NCI-H187 (cell line): ENCODE results near the gene HTR4.
"Not testable (repeated sequence)": the region's sequence is repeated elsewhere in the genome, so short reads cannot be mapped to it uniquely, and the experiment has no call there.

ENCODE experiments used
- DNase-seq, 2 experiments: peaks; one replicate each; lab custom pipeline; 2025; lab: John Stamatoyannopoulos, UW

HTR4 gene

DNA sequence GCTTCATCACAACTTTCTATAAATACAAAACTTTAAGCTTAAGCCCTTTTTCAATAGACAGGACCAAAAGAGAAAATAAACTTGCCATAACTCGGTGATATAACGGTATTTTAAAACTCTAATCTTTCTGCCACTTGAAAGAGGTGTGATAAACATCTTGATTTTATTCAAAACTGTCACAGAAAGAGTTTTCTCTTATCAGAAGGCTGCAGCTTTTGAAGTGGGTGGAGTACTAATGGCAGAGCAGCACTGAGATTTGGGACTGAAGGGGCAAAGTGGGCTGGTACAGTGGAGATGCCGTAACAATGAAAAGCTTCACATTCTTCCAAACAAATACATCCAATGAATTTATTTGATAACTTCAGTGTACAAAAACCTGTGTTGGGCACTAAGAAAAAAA lies 178.0 kb downstream of the HTR4 start:
- no peak for DNase-seq

DNA sequence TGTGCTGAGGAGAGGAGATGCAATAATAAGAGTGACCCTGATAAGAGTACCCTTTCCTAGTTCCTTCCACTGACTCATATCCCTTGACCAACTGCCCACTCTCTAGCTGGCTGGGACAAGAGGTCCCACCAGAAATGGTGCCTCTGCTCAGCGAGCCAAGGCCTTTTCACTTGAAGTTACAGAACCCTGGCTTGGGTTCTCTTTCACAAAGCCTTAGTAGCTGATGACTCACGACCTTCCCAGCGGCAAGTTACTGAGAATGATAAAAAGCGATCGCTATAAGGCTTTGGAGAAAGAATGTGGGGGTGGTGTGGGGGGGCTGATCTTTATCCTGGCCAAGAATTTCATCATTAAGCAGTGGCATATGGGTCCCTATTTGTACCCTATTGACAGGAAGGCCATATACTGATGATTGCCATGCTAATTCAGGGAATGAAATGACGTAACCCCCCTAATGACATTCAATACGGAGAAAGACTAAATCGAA lies 180.3 kb downstream of the HTR4 start:
- DNase-seq = no peak

DNA sequence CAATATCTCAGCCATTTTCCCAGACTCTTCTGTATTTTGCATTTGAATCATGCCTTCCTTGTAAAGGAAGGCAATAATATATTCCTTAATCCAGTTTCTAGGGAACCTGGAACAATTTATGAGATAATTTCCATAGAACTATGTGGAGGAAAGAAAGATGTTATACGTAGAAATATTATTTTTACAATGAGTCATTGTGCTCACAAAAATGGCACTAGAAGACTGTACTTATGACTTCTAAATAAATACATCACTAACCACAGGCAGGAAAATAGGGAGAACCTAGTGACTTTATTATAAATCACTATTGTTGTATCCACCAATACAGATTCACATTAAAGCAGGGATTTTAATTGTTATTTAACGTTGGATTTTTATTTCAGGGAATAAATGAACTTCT lies 182.9 kb downstream of the HTR4 start:
- DNase-seq = no peak

DNA sequence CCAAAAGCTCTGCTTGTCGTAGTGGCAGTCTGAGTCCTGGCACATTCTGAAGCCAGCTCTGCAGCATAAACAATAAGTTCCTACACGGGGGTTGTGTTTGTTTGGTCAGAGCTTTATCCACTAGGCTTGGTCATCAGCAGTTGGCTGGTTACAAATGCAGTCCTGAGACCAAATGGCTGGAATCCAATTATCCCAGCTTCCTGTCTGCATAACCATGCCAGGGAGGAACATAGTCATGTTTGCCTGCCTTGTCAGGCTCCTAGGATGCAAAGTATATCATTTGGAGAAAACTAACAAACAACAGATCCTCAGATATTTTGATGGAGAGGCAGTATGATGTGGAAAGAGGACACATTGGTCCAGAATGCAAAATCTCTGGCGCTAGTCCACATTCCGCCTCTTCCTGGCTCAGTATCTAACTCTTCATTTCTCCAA lies 184.8 kb downstream of the HTR4 start:
- DNase-seq = no peak

DNA sequence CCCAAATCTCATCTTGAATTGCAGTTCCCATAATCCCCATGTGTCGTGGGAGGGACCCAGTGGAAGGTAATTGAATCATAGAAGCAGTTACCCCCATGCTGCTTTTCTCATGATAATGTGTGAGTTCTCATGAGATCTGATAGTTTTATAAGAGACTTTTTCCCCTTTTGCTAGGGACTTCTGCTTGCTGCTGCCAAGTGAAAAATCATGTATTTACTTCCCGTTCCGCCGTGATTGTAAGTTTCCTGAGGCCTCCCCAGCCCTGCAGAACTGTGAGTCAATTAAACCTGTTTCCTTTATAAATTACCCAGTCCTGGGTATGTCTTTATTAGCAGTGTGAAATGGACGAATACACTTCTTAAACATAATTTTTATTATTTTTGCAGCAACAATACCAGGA lies 185.6 kb downstream of the HTR4 start:
- not testable (repeated sequence) for DNase-seq

DNA sequence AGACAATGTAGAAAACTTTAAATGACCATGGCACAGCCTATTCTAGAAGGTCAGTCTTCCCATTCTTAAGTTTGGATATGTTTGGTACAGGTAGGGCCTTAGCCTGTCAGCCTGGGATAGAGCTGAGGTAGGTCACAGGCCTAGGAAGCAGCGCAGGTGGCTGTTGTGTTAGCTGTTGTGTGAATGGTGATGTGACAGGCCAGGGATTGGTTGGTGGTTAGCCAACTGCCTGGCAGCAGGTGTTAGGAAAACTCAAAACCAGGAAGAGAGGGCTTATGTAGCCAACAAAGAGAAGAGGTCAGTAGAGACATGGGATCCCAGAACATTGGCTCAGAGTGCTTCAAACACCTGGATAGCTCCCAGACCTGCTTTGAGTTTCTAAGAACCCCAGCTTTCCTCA lies 186.4 kb downstream of the HTR4 start:
- no peak for DNase-seq

DNA sequence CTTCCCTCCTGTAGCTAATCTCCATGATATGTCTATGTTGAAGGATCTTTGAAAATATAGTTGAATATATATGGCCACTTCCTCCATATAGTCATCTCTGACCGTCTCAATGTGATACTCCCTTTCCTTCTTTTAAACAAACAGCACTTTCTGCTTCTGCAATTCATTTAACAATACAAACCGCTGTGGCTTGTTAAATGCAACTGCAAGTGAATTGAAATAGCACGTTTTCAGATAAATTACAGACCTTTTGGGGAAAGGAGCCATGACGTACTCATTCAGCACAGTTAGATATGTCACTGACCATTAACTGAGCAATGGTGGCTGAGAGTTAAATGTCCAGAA lies 188.1 kb downstream of the HTR4 start:
- DNase-seq = no peak

DNA sequence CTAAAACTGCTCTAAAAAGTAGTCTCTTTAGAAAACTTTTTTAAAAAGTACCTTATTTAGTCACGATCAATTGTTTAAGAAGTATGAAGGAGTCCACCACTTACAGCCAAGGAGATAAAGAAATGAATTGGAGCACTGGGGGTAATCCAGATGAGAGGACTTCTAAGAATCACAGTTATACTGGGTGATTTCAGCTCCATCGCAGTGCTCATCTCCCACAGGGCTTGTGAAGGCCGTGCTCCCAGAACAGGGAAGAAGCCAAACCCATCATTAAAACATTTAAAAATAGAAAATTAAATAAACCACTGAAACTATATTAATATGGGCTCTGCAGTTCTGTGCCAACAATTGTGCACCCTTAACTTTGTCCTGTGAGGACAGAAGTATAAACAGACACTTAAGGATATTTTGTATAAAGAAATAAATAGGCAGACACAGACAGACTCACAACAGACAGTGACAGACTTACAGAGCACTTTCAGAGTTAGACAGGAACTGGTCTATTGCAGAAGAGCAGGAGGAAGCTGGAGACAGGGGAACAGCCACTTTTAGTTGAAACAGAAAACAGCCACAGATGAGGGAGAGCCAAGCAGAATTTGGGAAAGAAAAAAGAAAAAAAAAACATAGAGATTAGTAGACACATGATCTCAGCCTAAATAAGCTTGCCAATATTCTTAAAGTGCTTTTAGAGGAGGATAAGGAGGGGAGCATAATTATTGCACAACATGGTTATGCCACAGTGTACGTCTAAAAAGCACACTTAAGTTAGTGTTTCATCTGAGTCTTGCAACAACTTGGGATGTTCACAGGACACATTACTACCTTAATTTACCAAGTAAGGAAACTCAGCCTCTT lies 188.7 kb downstream of the HTR4 start:
- DNase-seq = no peak

DNA sequence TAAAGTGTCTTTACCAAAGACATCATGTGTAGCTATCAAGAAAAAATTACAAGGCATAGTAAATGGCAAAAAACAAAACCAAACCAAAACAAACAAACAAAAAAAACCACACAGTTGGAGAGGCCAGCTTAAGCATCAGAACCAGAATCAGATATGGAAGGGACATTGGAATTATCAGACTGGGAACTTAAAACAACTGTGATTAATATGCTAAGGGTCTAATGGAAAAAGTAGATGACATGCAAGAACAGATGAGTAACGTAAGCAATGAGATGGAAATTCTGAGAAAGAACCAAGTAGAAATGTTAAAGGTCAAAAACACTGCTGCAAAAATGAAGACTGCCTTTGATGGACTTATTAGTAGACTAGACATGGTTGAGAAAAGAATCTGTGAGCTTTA lies 194.7 kb downstream of the HTR4 start:
- no peak for DNase-seq

DNA sequence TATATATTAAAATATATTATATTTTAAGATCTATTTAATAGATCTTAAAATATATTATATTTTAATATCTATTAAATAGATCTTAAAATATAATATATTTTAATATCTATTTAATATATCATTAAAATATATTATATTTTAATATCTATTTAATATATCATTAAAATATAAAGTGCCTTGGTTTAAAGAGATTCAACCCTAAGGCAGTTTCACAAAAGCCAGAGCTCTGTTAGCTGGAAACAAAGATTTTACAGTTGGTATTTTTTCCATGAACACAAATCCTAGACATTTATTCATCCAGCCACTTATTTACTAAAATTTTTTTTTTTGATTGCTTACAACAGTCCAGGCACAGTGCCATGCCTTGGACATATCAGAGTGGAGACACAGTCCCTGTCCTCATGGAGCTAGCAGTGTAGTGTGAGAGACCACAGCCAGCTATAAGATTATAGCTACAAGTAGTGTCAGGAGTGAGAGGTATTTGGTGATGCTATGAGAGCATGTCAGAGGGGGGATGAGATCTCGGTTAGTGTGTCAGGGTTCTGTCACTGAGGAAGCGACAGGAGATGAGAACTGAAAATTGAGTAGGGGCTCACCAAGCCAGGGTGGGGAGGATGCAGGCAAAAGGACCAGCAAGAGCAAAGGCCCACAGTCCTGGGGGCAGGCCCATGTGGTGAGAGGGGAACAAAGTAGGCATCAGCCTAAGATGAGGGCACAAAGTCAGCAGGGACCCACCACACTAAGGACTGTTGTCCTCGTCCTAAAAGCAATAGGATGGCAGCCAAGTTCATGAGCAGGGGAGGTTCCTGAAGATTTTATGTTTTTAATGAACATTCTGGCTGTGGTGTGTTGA lies 196.1 kb downstream of the HTR4 start:
- DNase-seq = no peak

DNA sequence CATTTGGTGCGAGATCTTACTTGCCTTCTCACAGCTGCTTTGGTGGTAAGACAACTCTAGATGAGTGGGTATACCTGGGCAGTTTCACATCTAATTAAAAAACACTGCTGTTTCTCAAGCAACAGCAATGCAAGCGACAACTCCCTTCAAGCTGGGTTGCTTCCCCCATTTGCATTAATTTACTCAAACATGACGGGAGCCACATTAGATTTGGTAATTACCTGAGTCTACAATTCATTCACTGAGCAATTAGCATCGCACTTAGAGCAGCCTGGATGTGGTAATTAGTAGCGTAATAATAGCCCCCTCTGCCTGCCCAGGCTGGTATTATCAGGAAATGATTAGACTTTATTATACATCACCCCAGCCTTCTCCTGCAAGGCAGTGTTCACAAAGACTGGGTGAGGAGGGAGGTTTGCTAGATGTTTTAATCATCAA lies 197.1 kb downstream of the HTR4 start:
- DNase-seq = no peak

DNA sequence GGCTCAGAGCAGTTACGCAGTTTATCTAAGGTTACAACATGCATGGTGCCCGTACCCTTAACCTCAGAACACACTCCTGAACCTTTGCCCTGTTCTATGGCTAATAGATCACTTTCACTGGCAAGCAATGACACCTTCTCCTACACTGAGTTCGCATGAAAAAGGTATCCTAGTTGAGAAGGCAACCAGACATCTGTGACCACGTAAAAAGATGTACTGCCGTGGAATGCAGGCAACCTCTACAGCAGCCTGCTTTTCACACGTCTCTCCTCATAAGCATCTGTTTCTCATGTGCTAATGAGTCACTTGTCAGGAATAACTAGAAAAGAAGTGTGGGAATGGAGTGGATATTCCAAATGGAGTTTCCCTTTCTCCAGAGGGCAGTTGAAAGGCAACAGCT lies 199.1 kb downstream of the HTR4 start:
- DNase-seq = no peak

DNA sequence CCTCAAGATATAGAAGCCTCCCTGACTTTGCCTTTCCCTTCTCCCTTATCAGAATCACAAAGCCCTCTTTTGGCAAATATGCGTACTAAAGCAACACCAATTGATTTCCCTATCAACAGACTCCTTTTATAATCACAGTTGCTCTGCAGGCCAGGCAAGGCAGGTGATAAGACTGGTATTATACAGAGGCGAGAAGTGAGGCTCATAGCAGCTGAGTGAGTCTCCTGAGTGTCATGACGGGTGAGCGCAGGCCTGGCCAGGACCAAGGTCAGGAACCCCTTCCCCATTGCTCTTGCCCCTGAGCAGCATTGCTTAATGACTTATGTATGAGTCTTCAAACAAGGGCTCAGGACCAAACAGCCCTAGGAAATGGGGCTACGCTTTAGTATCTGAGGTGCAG lies 199.8 kb downstream of the HTR4 start:
- DNase-seq = no peak

DNA sequence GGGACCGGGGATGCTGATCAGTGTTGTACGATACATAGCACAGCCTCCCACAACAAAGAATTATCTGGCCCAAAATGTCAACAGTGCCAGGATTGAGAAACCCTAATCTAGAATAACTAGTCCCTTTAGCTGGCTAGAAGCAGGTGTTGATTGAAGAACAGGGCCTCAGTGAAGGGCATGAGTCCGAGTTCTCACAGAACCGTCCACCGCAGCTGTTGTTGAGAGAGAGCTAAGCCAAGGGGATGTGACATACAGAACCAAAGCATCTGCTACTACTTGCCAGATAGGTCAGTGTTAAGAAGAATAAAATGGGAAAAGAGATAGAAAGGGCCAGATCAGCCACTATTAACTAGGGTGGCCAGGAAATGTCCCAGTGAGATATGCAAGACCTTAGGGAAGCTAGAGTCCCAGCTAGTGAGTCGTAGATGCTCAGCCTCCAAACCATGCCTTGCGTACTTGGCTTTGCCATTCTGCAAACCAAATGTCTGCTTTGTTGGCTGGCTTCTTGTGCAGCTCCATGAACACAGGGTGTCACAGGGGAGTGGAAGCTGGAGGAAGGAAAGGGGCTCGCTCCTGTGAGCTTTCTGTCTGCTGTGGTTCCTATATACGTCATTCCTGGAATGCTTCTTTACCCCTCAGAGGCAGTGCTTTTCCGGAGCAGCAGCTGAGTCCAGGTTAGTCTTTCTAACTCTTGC lies 201.7 kb downstream of the HTR4 start:
- DNase-seq = no peak

DNA sequence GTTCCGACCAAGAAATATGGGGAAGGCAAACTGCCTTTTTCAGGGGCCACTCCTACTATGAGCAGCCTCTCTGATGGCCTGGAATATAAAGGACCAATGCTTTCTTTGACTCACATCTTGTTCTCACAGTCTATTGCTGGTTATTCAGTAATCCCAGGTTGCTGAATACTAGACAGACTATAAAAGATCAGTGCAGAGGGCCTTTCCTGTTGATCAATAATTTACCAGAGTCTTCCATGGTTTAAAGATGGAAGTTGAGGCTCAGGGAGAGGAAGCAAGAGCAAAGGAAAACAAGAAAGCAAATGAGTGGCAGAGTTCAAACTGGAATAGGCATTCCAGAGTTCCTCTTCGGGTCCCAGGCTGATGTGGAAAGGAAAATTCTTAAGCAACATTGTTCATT lies 207.7 kb downstream of the HTR4 start:
- DNase-seq = no peak

DNA sequence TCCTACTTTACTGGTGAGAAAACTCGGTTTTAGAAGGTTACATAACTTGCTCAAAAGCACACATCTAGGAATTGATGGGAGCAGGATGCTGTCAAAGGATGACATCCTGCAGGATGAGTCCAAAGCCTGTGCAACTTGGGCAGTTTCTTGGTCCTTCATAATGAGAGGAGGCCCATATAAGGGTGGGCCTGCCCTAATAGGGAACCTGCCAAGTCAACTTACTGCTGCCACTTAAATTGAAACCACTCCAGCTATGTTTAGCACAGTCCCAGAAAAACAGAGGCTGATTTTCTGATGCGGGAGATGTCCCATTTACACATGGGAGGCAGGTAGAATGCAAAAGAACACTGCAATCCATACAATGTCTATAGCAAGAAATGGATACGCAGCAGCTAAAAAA lies 208.7 kb downstream of the HTR4 start:
- DNase-seq = no peak

DNA sequence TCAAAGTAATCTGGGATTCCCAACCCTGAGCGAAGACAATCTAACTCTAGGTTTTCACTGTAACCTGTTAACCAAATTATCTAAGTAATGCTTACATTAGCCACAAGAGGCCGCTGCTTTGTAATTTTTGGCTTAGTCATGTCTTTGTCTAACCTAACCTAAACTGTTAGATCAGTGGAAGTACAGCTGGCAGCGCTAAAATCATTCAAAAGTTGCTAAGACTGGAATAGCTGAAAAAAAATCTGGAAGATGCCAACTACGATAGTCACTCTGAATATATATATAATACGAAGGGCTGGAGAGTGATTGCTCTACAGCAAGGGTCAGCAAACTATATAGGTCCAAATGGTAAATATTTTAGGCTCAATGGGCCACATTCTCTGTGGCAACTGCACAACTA lies 210.3 kb downstream of the HTR4 start:
- no peak for DNase-seq

DNA sequence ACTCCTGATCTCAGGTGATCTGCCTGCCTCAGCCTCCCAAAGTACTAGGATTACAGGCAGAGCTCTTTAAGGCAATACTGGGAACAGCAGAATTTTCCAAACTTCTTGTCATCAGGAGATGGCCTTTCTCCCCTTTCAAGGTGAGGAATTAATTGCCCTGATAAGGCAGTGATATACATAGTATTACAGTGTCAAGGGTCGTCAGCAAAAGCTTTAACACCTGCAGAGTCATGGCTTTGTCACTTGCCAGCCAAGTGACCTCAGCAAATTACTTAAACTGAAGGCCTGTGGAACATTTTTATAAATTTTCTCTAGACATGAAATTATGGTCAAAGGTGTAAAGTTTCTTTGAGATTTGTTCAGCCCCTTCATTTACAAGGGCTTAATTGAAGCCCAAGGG lies 211.1 kb downstream of the HTR4 start:
- DNase-seq = no peak

DNA sequence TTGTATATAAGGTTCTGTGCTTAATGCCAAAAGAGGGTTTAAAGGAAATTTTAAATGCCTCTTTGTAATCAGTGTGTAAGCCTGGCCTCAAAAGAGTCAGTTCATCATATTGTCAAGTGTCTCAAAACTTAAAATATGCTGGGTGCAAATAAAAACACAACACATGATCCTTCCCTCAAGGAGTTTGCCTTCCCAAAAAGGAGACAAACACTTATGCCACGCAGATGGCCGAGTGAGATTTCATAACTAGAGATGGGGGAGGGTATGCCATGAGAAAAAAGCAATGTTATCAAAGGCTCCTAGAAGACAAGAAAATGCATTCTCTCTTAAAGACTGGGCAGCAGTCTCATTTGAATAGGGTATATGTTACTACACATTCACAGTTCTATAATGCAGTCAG lies 215.4 kb downstream of the HTR4 start:
- no peak for DNase-seq

DNA sequence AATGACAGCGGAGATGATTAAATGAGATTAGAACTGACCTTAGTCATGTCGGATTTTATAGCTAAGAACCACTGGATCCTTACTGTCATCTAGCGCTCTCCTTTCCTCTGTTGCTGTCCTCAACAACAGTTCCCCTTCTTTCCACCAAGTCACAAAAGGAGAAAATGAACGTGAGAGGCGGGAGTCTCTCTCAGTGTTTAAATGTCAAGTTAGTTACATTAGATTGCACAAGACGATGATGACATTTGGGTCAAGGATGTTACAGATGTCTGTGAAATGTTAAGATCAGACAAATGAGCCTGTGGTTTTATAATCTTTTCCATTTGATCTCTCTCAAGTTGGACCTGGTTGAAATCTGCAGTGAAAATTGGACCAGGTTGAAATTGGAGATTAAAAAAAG lies 217.1 kb downstream of the HTR4 start:
- DNase-seq = no peak

DNA sequence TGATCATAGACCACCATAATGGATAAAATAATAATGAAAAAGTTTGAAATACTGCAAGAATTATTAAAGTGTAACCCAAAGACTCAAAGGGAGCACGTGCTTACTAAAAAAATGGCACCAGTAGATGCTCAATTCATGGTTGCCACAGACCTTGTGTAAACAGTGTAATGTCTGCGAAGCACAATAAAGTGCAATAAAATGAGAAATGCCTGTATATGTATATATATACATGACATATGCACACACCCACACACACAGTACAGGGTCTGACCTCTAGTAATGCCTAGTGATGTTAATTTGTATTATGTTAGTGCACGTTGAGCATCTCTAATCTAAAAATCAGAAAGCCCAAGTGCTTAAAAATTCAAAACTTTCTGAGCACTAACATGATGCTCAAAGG lies 218.3 kb downstream of the HTR4 start:
- DNase-seq = no peak

DNA sequence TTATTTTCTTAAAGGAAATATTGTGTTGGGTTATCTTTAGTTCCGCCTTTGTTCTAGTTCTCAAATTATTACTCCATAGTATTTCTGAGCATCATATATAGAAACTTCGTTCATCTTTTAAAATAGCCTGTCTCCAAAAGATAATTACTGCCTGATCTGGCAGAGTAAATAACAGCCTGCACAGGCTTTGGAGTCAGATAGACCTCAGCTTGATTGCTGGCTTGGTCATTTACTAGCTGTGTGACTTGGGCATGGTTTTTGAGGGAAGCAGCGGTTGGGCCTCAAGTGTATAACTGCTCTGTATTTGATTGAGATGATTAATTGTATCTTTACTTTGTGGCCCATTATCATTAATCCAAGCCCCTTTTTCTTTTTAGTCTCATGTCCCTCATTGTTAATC lies 220.5 kb downstream of the HTR4 start:
- no peak for DNase-seq
